ENCODE measurements around the gene MAT2A.
"Not testable (repeated sequence)": the region's sequence is repeated elsewhere in the genome, so short reads cannot be mapped to it uniquely, and the experiment has no call there.

MAT2A gene

DNA sequence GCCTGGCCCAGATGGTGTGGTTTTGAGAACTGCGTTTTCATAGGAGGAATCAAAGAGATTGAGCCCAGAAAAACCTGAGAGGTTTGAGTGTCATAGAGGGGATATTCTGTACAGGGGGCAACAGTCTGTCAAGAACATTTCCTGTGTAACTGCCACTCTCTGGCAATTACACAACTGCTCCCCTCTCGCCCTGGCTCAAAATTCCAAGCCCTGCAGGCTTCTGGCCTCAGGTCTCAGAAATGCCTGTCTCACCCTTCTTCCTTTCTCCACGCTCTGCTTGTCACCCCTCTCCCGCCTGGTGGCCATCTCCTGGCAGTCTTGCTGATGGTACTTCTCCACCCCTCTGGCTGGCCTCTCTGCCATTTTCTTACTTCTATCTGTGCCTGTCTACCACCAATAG is 49.3 kb downstream of the MAT2A start:
- TF ChIP-seq, protein P1, sequence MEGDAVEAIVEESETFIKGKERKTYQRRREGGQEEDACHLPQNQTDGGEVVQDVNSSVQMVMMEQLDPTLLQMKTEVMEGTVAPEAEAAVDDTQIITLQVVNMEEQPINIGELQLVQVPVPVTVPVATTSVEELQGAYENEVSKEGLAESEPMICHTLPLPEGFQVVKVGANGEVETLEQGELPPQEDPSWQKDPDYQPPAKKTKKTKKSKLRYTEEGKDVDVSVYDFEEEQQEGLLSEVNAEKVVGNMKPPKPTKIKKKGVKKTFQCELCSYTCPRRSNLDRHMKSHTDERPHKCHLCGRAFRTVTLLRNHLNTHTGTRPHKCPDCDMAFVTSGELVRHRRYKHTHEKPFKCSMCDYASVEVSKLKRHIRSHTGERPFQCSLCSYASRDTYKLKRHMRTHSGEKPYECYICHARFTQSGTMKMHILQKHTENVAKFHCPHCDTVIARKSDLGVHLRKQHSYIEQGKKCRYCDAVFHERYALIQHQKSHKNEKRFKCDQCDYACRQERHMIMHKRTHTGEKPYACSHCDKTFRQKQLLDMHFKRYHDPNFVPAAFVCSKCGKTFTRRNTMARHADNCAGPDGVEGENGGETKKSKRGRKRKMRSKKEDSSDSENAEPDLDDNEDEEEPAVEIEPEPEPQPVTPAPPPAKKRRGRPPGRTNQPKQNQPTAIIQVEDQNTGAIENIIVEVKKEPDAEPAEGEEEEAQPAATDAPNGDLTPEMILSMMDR (IDR thresholded peaks at IDR 0.05) = no peak
- Histone ChIP-seq H3K27ac (peak overlapping the region; percentile 17 to 82), H3K4me3 (no peak overlapping the region)
- DNase-seq (ENCODE audit: low spot score) = no peak

DNA sequence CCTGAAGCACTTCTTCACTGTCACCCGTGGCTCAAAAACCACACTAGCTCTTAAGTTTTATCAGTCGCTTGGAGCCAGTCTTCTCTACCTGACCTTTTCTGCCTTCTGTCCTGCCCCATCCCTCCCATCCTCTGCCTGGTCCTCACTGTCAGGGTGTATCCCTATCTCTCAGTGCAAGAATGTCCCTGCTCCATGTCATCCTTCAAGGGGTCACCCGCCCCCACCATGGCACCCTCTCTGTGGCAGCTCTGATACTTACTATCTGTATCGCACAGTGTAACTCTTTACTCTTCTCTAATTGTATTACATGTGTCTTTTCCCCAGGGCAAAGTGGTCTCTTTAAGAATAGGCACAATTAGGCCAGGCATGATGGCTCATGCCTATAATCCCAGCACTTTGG is 49.7 kb downstream of the MAT2A start:
- Histone ChIP-seq H3K27ac (peak overlapping the region; percentile 17 to 82), H3K4me3 (no peak overlapping the region)
- TF ChIP-seq, protein P1 (IDR thresholded peaks at IDR 0.05) = no peak
- DNase-seq (ENCODE audit: low spot score) = no peak

DNA sequence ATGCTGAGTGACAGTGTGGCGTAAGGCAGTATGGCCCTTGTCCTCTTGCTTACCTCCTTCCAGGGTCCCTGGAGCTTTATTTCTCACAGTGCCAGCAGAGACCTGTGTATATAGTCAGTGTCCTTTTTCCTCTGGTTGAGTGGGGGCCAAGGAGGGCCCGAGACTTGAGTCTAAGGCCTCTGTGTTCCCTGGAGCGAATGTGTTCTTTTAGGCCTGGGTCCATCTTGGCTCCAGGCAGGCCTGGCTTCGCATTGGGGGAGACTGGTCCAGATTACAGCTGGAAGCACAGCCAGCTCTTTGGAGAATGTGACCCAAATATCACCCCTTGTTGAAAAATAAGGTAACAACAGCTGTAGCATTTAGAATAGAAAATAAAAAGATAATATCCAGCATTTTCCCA is 50.2 kb downstream of the MAT2A start:
- peak overlapping the region; percentile 17 to 82 for H3K27ac ChIP-seq
- DNase-seq (ENCODE audit: low spot score) = no peak
- no peak overlapping the region for H3K4me3 ChIP-seq
- TF ChIP-seq, protein P1 (IDR thresholded peaks at IDR 0.05) = no peak

DNA sequence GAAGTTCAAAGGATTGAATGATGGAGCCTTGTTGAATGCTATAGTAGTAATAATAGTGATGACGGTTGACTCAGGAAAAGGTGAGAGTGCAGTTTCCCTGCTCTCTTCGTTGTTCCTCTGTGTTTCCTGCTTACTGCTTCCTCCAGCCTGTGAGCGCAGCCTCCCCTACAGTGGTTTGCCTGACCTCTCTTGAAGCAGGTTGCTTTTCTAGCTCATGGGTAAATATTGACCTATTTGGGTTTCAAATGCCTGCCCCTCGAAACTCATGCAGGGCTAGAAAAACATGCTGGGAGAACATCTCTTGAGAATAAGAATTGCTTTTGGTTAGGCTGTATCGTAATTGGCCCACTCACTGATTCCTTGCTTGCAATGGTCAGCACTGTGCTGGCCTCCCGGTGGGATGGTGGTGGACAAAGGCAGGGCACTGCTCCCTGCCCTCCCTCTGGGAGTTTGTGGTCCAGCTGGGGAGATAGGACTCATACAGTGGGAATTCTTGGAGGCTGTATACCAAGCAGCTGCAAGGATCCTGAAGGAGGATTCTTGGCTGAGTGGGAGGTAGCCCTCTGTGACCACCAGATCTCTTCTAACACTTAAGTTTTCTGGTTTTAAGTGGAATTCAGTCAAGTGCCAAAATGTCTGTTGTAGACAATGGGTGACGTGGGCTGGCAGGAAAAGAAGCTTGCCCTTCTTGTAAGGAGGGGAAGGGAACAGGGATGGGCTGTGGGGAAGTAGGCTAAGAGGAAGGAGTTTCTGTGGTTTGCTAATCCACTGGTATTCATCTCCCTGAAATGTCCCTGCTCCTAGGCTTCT is 51.2 kb downstream of the MAT2A start:
- no peak for DNase-seq (ENCODE audit: low spot score)
- peak overlapping the region; percentile 14 for H3K4me3 ChIP-seq
- peak overlapping the region; percentile 17 to 82 for H3K27ac ChIP-seq
- TF ChIP-seq, protein P1 (IDR thresholded peaks at IDR 0.05) = no peak

DNA sequence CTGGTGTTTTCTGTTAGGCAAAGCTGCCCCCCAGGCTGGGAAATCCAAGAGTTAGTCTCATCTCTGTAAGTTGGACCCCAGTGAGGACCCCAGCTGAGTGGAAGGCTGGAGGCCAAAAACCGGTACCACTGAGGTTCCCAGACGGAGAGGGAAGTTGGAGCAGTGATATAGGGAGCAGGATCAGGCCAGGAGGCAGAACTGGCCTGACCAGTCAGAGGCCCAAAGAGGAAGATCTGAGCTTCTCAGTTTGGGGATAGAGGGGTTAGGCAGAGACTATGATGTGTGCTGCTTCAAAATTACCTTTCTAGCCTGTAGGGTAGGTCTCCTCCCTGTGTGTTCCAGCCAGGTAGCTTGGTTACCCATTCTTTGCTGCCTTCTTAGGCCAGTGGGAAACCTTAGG is 52.0 kb downstream of the MAT2A start:
- Histone ChIP-seq H3K4me3 (peak overlapping the region; percentile 14), H3K27ac (peak overlapping the region; percentile 17 to 82)
- DNase-seq (ENCODE audit: low spot score) = no peak
- TF ChIP-seq, protein P1 (IDR thresholded peaks at IDR 0.05) = no peak

DNA sequence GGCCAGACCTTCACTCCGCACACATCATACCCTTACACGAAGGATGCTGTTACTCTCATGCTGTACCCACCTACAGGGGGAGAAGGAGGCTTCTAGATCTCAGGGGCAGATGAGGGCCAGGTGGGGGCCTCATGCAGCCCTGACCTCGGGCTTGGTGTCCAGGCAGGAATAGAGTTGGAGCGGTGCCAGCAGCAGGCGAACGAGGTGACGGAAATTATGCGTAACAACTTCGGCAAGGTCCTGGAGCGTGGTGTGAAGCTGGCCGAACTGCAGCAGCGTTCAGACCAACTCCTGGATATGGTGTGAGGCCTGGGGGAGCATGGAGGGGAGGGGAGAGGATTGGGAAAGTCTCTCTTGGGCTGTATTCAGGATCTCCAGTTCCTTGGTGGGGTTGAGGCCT is 52.6 kb downstream of the MAT2A start:
- TF ChIP-seq, protein P1 (IDR thresholded peaks at IDR 0.05) = no peak
- Histone ChIP-seq H3K4me3 (no peak overlapping the region), H3K27ac (peak overlapping the region in 1 of 2 donors; percentile 82)
- DNase-seq (ENCODE audit: low spot score) = no peak

DNA sequence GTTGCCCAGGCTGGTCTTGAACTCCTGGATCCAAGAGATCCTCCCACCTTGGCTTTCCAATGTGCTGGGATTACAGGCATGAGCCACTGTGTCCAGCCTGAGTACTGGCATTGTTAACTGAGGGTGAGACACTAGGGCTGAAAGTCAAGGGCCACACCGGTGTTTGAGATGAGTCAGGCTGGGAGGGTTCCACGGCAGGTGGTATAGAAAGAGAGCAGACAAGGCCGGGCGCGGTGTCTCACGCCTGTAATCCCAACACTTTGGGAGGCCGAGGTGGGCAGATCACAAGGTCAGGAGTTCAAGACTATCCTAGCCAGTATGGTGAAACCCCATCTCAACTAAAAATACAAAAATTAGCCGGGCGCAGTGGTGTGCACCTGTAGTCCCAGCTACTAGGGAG is 53.3 kb downstream of the MAT2A start:
- H3K27ac ChIP-seq = peak overlapping the region in 1 of 2 donors; percentile 53
- not testable (repeated sequence) for H3K4me3 ChIP-seq; DNase-seq (ENCODE audit: low spot score)

Data from coronary artery (tissue), 2 donors.